DOHH2 (cell line): ENCODE measurements around the gene MILR1.

Source experiments
- EZH2phosphoT487 ChIP-seq: fragments of 200-600 bp; sonication (generic); IDR thresholded peaks from 2 replicates; pipeline ENCODE4 v1.6.1; 2017; ENCODE audit warnings: borderline replicate concordance, mild to moderate bottlenecking, antibody characterized with exemption, low read length, moderate library complexity, mixed read lengths
- TF ChIP-seq, protein P1 (sequence below): fragments of 200-600 bp; sonication (generic); IDR thresholded peaks from one replicate; pipeline ENCODE4 v1.5.1; 2014; ENCODE audit warnings: antibody characterized with exemption, mild to moderate bottlenecking, low read depth, low read length; ENCODE audit not compliant: poor library complexity, severe bottlenecking

DNA sequence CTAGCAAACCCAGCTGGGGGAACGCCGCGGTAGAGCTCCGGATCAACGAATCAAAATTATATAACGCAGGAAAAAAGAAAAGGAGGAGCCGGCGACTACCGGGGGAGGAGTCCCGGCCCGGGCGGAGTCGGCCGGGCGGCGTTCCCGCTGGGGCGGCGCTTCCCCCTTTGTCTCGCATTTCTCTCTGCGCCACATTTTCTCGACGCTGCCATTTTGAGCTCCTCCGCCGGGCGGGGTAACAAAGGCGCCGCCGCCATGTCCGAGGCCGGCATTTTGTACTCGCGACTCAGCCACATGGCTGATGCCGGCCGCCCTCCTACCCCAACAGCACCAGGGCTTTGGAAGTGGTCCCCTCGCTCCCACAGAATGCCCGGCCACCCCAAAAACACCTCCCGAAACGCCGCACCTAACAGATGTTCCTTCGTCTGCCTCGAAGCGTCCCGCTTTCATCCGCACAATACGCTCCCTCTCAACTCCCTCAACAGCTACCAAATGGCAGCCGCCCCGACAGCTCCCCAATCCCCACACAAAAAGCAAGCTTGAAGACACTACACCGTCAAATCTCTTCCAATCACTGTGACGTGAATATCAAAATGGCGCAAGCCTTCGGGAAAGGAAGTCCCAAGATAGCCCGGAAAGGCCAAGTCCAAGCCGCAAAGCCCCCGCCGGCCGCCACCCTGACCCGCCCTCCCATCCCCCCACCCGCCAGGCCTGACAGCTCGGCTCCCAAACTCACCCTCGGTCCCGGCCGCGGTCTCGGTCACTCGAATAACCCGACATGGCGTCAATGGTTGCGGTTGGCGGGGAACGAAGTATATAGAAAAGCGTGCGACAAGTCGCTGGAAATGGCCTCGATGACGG lies 56.7 kb downstream of the MILR1 start:
- TF ChIP-seq, protein P1, sequence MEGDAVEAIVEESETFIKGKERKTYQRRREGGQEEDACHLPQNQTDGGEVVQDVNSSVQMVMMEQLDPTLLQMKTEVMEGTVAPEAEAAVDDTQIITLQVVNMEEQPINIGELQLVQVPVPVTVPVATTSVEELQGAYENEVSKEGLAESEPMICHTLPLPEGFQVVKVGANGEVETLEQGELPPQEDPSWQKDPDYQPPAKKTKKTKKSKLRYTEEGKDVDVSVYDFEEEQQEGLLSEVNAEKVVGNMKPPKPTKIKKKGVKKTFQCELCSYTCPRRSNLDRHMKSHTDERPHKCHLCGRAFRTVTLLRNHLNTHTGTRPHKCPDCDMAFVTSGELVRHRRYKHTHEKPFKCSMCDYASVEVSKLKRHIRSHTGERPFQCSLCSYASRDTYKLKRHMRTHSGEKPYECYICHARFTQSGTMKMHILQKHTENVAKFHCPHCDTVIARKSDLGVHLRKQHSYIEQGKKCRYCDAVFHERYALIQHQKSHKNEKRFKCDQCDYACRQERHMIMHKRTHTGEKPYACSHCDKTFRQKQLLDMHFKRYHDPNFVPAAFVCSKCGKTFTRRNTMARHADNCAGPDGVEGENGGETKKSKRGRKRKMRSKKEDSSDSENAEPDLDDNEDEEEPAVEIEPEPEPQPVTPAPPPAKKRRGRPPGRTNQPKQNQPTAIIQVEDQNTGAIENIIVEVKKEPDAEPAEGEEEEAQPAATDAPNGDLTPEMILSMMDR: no peak
- no peak for TF ChIP-seq EZH2phosphoT487
